ENCODE data around the gene NTHL1. TPM values are rescaled to one million over a fixed set of nuclear protein-coding genes. Genes with fewer than 3 reads are reported as not detected.
A peak's percentile ranks its signal among the peaks of the same experiment; 100 is the strongest.

NTHL1 gene
- total and polyA plus RNA-seq, 2 donors (not counting 3 experiments of a cell fraction or from before 2014, with no cell fraction given), result 39.8 to 65.8 TPM

DNA sequence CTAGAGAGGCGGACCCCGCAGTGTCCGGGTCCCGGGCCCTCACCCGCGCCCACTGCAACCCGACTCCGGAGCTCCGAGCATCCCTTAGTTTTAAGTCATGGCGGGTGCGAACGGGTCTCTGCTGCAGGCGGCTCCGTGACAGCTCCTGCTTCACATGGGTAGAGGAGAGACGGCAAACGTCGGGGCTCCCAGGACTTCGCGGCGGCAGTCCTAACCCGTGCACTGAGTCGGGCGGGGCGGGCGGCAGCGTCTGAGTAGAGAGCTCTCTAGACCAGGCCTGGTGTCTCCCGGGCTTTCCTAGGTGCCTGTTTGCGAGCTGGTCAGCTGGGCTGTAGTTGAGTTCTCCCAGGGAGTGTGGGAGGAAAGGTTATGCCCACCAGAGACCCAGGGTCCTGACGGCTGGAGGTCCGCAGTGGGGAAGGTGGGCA, 496 bp upstream of the NTHL1 start:
- Histone ChIP-seq H3K4me1 (ENCODE audit: control insufficient read depth, extremely low read depth, insufficient read depth, low read length) (peaks cover 35% of the 10 kb centered on the region), H4K20me1 (replicated peaks; ENCODE audit: control insufficient read depth, extremely low read depth, insufficient read depth, low read length) (no peaks in the 10 kb centered on the region), H3K9me3 (replicated peaks; ENCODE audit: control insufficient read depth, insufficient read depth, low read length) (no peaks in the 10 kb centered on the region), H3K79me2 (ENCODE audit: control insufficient read depth, insufficient read depth, low read length) (peaks cover 10% of the 10 kb centered on the region), H2AFZ (ENCODE audit: low read depth, low read length) (peak overlapping the region; percentile 81), H3K27ac (ENCODE audit: insufficient read depth, low read depth, low read length) (no peak overlapping the region), H3K27me3 (ENCODE audit: control insufficient read depth in 2 of 2, insufficient read depth in 2 of 2, low read length in 2 of 2) (no peaks in the 10 kb centered on the region), H3K4me3 (replicated peaks in 1 of 3; ENCODE audit: insufficient read depth in 1 of 3, low read depth in 1 of 3, low read length in 3 of 3) (peak overlapping the region; percentile 67 to 82 (median 72)), H3K4me2 (ENCODE audit: insufficient read depth, low read length) (peak overlapping the region; percentile 97), H3K36me3 (ENCODE audit: control insufficient read depth in 2 of 2, extremely low read depth in 1 of 2, insufficient read depth in 2 of 2, low read length in 2 of 2) (peaks cover 0 to 11% of the 10 kb centered on the region in 2 experiments), H3K9ac (replicated peaks; ENCODE audit: extremely low read depth, insufficient read depth, low read length) (peak overlapping the region; percentile 72), H3K9me1 (replicated peaks; ENCODE audit: control insufficient read depth, extremely low read depth, insufficient read depth, low read length) (no peaks in the 10 kb centered on the region)
- BruUV-seq (replicated peaks), result TSS peak; percentile 31
- ChIA-PET CTCF (interaction anchor here (0.8 to 3.7 kb wide), 10 partner anchors 8 to 203 kb away, joined by 3 to 28 read pairs (median 5); partner anchors contain the start of gene ECI1), POLR2A (interaction anchor here (2.4 kb wide), 1 partner anchor 107 kb away, joined by 7 read pairs; the partner anchor contains the start of gene TRAF7)
- intact Hi-C loops (cut with micrococcal nuclease) (no loop called here), dilution Hi-C loops (cut with MboI; ENCODE audit: extremely low pct_ligation_motif_present, low sequenced_read_pairs) (loop anchor here (25.0 kb wide), 1 partner anchor 114 kb away; the partner anchor contains the start of gene TRAF7)
- TF ChIP-seq POLR2A (IDR thresholded peaks at IDR 0.05; ENCODE audit: low read depth, low read length), result no peak
- TF ChIP-seq FOS (IDR thresholded peaks at IDR 0.05; ENCODE audit: borderline replicate concordance, insufficient read depth, low read length), result no peak
- DNase-seq (ENCODE audit: low read depth, low spot score), result no peak
- FAIRE-seq, result no peak

DNA sequence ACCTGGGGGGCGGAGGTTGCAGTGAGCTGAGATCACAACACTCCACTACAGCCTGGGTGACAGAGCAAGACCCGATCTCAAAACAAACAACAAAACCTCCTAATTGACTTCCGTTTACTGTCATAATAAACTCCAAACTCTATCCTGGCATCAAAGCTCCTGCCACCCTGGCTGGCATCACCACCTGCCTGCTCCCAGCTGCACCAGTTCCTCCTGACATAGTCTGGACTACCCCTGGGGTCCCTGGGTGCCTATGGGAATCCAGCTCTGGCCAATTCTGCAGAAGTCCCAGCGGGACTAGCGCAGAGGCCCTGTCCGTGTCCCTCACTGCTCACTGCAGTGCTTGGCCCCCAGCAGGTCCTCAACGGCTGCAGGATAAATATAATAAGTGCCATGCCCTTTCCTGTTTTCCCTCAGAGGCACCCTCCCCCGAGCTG, 723 bp downstream of the NTHL1 start:
- no peak for FAIRE-seq
- Histone ChIP-seq H3K9ac (replicated peaks; ENCODE audit: extremely low read depth, insufficient read depth, low read length) (no peak overlapping the region), H3K4me3 (replicated peaks in 1 of 3; ENCODE audit: insufficient read depth in 1 of 3, low read depth in 1 of 3, low read length in 3 of 3) (peak overlapping the region; percentile 45 to 82 (median 67)), H2AFZ (ENCODE audit: low read depth, low read length) (peak overlapping the region; percentile 29), H3K4me2 (ENCODE audit: insufficient read depth, low read length) (peak overlapping the region; percentile 72), H3K27me3 (ENCODE audit: control insufficient read depth in 2 of 2, insufficient read depth in 2 of 2, low read length in 2 of 2) (no peaks in the 10 kb centered on the region), H3K9me1 (replicated peaks; ENCODE audit: control insufficient read depth, extremely low read depth, insufficient read depth, low read length) (no peaks in the 10 kb centered on the region), H3K36me3 (ENCODE audit: control insufficient read depth in 2 of 2, extremely low read depth in 1 of 2, insufficient read depth in 2 of 2, low read length in 2 of 2) (peaks cover 0 to 6% of the 10 kb centered on the region in 2 experiments), H3K27ac (ENCODE audit: insufficient read depth, low read depth, low read length) (no peak overlapping the region), H3K79me2 (ENCODE audit: control insufficient read depth, insufficient read depth, low read length) (peaks cover 10% of the 10 kb centered on the region), H4K20me1 (replicated peaks; ENCODE audit: control insufficient read depth, extremely low read depth, insufficient read depth, low read length) (no peaks in the 10 kb centered on the region), H3K4me1 (ENCODE audit: control insufficient read depth, extremely low read depth, insufficient read depth, low read length) (peaks cover 35% of the 10 kb centered on the region), H3K9me3 (replicated peaks; ENCODE audit: control insufficient read depth, insufficient read depth, low read length) (no peaks in the 10 kb centered on the region)
- TF ChIP-seq FOS (IDR thresholded peaks at IDR 0.05; ENCODE audit: borderline replicate concordance, insufficient read depth, low read length) (no peak), POLR2A (IDR thresholded peaks at IDR 0.05; ENCODE audit: low read depth, low read length) (no peak), POLR2AphosphoS5 (IDR thresholded peaks at IDR 0.05; ENCODE audit: insufficient read depth, low read depth, low read length) (no peak), MYC (IDR thresholded peaks at IDR 0.05; ENCODE audit: low read depth, low read length) (no peak), EZH2 (IDR thresholded peaks at IDR 0.05; ENCODE audit: borderline replicate concordance, low read depth, low read length, severe bottlenecking) (no peak), GATA2 (IDR thresholded peaks at IDR 0.05; ENCODE audit: insufficient read depth, insufficient read length, low read depth, low read length) (no peak), JUN (IDR thresholded peaks at IDR 0.05; ENCODE audit: borderline replicate concordance, insufficient read depth, insufficient read length, low read depth) (no peak)
- TF ChIP-seq, protein P1, sequence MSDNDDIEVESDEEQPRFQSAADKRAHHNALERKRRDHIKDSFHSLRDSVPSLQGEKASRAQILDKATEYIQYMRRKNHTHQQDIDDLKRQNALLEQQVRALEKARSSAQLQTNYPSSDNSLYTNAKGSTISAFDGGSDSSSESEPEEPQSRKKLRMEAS (IDR thresholded peaks at IDR 0.05; ENCODE audit: insufficient read depth, insufficient read length), result no peak
- TF ChIP-seq, protein P2, sequence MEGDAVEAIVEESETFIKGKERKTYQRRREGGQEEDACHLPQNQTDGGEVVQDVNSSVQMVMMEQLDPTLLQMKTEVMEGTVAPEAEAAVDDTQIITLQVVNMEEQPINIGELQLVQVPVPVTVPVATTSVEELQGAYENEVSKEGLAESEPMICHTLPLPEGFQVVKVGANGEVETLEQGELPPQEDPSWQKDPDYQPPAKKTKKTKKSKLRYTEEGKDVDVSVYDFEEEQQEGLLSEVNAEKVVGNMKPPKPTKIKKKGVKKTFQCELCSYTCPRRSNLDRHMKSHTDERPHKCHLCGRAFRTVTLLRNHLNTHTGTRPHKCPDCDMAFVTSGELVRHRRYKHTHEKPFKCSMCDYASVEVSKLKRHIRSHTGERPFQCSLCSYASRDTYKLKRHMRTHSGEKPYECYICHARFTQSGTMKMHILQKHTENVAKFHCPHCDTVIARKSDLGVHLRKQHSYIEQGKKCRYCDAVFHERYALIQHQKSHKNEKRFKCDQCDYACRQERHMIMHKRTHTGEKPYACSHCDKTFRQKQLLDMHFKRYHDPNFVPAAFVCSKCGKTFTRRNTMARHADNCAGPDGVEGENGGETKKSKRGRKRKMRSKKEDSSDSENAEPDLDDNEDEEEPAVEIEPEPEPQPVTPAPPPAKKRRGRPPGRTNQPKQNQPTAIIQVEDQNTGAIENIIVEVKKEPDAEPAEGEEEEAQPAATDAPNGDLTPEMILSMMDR (IDR thresholded peaks at IDR 0.05; ENCODE audit: extremely low read depth in 1 of 2, insufficient read depth in 1 of 2, low read depth in 1 of 2, low read length in 2 of 2), result no peak
- BruUV-seq (replicated peaks), result no TSS peak
- DNase-seq (ENCODE audit: low read depth, low spot score), result peak; percentile 69
- CTCF ChIA-PET, result interaction anchor here (0.6 to 3.7 kb wide), 8 partner anchors 11 to 204 kb away, joined by 3 to 28 read pairs (median 6); partner anchors contain the start of gene ECI1
- POLR2A ChIA-PET, result interaction anchor here (1.1 to 2.4 kb wide), 2 partner anchors 82 to 108 kb away, joined by 4 to 7 read pairs; partner anchors contain the start of genes RPS2 and TRAF7
- intact Hi-C loops (cut with micrococcal nuclease) (loop anchor here (1.0 to 2.0 kb wide), 3 partner anchors 14 to 108 kb away; partner anchors contain the start of gene TRAF7), dilution Hi-C loops (cut with MboI; ENCODE audit: extremely low pct_ligation_motif_present, low sequenced_read_pairs) (loop anchor here (25.0 kb wide), 1 partner anchor 115 kb away; the partner anchor contains the start of gene TRAF7)

Measured in endothelial cell of umbilical vein (primary cell).